ENCODE data around the gene LIX1. TPM values are rescaled to one million over a fixed set of nuclear protein-coding genes. Genes with fewer than 3 reads are reported as not detected.
A peak's percentile ranks its signal among the peaks of the same experiment; 100 is the strongest.
"Not testable (repeated sequence)": the region's sequence is repeated elsewhere in the genome, so short reads cannot be mapped to it uniquely, and the experiment has no call there.

Gene LIX1
- total RNA-seq, 3 donors from 2014 or later (not counting 1 experiment from before 2014, with no cell fraction given), result not detected

DNA sequence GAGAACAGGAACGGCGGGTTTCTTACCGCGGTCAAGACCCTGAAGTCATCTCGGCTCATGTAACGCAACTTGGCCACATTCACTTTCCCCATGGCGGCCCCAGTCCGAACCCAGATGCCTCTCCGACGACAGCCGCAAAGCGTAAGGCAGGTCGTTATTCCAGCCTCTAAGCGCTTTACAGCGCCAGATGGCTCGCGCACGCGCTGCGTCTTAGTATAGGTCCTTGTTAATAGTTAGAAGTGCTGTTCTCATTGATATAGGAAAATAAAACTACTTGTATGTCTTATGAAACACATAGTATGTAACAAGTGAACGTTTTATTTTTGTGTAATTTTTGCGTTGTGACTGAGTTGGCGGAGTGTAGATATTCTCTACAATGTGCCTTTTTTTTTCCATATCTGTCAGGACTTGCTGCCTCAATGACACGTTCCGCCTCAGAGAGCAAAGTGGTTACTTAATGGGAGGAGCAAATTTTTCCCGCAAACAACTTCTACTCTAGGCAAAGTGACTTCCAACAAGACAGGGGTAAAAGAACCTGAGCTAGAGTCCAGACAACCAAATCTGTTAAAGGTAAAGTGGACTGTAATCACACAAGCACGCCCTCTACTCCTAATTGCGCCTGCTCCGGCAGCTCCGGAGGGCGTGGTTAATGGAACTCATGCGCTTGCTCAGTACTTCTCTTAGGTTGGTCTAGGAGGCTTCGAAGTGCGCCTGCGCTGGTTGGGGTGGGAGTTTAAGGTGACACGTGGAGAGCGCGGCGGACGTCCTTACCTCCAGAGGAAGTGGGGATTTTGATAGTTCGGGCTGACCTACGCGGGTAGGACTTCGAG lies 40.9 kb upstream of the LIX1 start, which contains the start of gene RIOK2:
TSS of gene RIOK2 (minus strand) at position 148 of the 830 bp plus-strand sequence. CDS start at position 92, 56 bp downstream.
- ATAC-seq, result peak; percentile 91 to 97 (median 91)

DNA sequence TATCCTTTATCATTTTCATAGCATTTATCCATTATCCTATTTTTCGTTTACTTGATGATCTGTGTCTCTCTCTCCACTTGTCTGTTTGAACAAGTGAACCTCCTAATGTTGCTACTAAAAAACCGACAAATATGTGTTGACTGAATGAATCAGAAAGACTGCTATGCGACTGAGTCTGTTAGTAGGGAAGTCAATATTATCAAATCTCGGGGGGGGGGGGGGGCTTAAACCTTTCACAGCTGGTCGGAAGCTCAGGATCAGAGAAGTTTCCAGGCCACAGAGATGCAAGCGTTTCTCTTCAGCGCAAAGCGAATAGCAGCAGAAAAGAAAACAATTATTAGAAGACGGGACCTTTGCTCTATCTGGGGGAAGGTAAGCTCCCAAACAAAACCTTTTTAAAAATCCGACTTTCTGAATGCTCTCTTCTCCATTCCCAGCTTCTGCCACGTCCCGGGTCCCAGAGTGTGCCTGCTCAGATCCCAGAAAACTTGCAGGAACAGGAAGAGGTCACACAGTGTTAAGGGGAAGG lies 40.2 kb upstream of the LIX1 start:
- Histone ChIP-seq H3K9me3 (ENCODE audit: control insufficient read depth, insufficient read depth, low read length) (no peaks in the 10 kb centered on the region), H3K36me3 (ENCODE audit: control insufficient read depth, insufficient read depth, low read length) (peaks cover 15% of the 10 kb centered on the region), H3K27ac (ENCODE audit: low read length) (peak overlapping the region; percentile 91), H3K4me3 (ENCODE audit: low read length) (peak overlapping the region; percentile 57), H3K4me1 (ENCODE audit: control insufficient read depth, insufficient read depth, low read length) (peaks cover 10% of the 10 kb centered on the region), H3K27me3 (ENCODE audit: control insufficient read depth, insufficient read depth, low read length) (no peaks in the 10 kb centered on the region)
- Mint-ChIP-seq H3K4me3 (peak overlapping the region; percentile 95), H3K27ac (peak overlapping the region; percentile 98 to 99), H3K27me3 (ENCODE audit: low read depth in 2 of 2) (peaks cover 8 to 12% of the 10 kb centered on the region in 2 donors), H3K9me3 (no peaks in the 10 kb centered on the region), H3K36me3 (peaks cover 10% of the 10 kb centered on the region), H3K4me1 (peaks cover 34 to 38% of the 10 kb centered on the region in 2 donors)
- WGBS (ENCODE audit: insufficient coverage), result 0% methylated on average over 12 of the region's 12 CpGs
- TF ChIP-seq, protein P1, sequence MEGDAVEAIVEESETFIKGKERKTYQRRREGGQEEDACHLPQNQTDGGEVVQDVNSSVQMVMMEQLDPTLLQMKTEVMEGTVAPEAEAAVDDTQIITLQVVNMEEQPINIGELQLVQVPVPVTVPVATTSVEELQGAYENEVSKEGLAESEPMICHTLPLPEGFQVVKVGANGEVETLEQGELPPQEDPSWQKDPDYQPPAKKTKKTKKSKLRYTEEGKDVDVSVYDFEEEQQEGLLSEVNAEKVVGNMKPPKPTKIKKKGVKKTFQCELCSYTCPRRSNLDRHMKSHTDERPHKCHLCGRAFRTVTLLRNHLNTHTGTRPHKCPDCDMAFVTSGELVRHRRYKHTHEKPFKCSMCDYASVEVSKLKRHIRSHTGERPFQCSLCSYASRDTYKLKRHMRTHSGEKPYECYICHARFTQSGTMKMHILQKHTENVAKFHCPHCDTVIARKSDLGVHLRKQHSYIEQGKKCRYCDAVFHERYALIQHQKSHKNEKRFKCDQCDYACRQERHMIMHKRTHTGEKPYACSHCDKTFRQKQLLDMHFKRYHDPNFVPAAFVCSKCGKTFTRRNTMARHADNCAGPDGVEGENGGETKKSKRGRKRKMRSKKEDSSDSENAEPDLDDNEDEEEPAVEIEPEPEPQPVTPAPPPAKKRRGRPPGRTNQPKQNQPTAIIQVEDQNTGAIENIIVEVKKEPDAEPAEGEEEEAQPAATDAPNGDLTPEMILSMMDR (IDR thresholded peaks at IDR 0.05), result no peak
- ATAC-seq (no peak), DNase-seq (no peak)
- intact Hi-C loops (cut with micrococcal nuclease), result loop anchor here (1.0 to 10.0 kb wide), 3 partner anchors 247 to 1590 kb away; partner anchors contain the start of genes GPR150 and RGMB

More for the DNA sequence above, 40.9 kb upstream of the LIX1 start, which contains the start of gene RIOK2:
- H3K4me3 ChIP-seq (ENCODE audit: low read length), result peak within 1 kb of the TSS; percentile 57
- peak within 1 kb of the TSS; percentile 98 to 99 for H3K27ac Mint-ChIP-seq
- 0% methylated on average over 41 of the region's 44 CpGs for WGBS (ENCODE audit: insufficient coverage)
- H3K27me3 Mint-ChIP-seq (ENCODE audit: low read depth in 2 of 2), result peaks cover 12 to 14% of the 10 kb centered on the region in 2 donors
- peaks cover 33 to 37% of the 10 kb centered on the region in 2 donors for H3K4me1 Mint-ChIP-seq
- H3K36me3 ChIP-seq (ENCODE audit: control insufficient read depth, insufficient read depth, low read length), result peaks cover 8% of the 10 kb centered on the region
- H3K9me3 Mint-ChIP-seq, result no peaks in the 10 kb centered on the region
- H3K27ac ChIP-seq (ENCODE audit: low read length), result peak within 1 kb of the TSS; percentile 91
- H3K4me3 Mint-ChIP-seq, result peak within 1 kb of the TSS; percentile 95
- DNase-seq, result peak; percentile 81 to 96
- peaks cover 10% of the 10 kb centered on the region for H3K4me1 ChIP-seq (ENCODE audit: control insufficient read depth, insufficient read depth, low read length)
- no peaks in the 10 kb centered on the region for H3K9me3 ChIP-seq (ENCODE audit: control insufficient read depth, insufficient read depth, low read length)
- no peaks in the 10 kb centered on the region for H3K27me3 ChIP-seq (ENCODE audit: control insufficient read depth, insufficient read depth, low read length)
- intact Hi-C loops (cut with micrococcal nuclease), result loop anchor here (1.0 to 10.0 kb wide), 3 partner anchors 248 to 1589 kb away; partner anchors contain the start of genes GPR150 and RGMB
- TF ChIP-seq, protein P1 (IDR thresholded peaks at IDR 0.05), result no peak
- peaks cover 9% of the 10 kb centered on the region for H3K36me3 Mint-ChIP-seq

DNA sequence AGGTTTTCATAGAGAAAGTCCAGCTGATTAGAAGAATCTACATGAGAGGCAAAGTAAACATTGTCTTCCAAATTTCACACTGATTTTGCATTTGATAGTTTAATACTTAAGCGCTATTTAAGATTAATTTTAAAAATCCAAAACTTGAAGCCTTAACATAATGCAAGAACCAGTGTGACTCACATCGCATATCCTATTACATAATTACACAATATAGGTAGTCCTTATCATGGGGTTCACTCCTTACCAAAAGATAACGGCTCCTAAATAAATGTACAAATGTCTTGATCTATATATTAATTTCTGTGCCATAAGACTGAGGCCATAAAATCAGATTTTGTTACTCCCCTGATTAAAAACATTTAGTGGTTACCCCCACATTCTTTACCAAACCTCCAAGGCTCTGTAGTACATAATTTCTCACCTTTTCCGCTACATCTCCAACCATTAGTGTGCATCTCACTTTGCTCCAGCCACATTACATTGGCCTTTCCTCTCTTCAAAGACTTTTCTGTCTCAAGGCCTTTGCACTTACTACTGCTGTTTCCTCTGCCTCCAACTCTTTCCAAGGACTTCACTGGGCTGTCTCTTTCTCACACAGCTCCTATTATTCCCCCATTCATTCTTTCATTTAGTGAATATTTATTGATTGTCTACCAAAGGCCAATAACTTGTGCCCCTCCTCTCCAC lies 39.6 kb upstream of the LIX1 start:
- no peak overlapping the region for H3K27ac ChIP-seq (ENCODE audit: low read length)
- H3K27ac Mint-ChIP-seq, result peak overlapping the region; percentile 98 to 99
- 90% methylated on average over 3 of the region's 4 CpGs for WGBS (ENCODE audit: insufficient coverage)

DNA sequence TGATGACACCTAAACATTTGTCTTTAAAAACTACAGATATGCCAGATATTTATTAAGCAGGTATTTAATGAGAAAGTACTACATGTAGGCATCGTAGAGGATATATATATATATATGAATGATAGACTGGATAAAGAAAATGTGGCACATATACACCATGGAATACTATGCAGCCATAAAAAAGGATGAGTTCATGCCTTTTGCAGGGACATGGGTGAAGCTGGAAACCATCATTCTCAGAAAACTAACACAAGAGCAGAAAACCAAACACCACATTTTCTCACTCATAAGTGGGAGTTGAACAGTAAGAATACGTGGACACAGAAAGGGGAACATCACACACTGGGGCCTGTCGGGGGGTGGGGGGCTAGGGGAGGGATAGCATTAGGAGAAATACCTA lies 37.0 kb upstream of the LIX1 start:
- H3K36me3 ChIP-seq (ENCODE audit: control insufficient read depth, insufficient read depth, low read length), result peaks cover 46% of the 10 kb centered on the region
- DNase-seq; H3K9me3 ChIP-seq (ENCODE audit: control insufficient read depth, insufficient read depth, low read length); H3K27me3 ChIP-seq (ENCODE audit: control insufficient read depth, insufficient read depth, low read length); H3K4me3 ChIP-seq (ENCODE audit: low read length); H3K9me3 Mint-ChIP-seq; H3K27ac ChIP-seq (ENCODE audit: low read length); H3K27me3 Mint-ChIP-seq (ENCODE audit: low read depth in 2 of 2); H3K27ac Mint-ChIP-seq; H3K4me3 Mint-ChIP-seq; intact Hi-C loops (cut with micrococcal nuclease); ATAC-seq: not testable (repeated sequence)
- H3K36me3 Mint-ChIP-seq, result peaks cover 16% of the 10 kb centered on the region
- H3K4me1 Mint-ChIP-seq, result peaks cover 34 to 38% of the 10 kb centered on the region in 2 donors
- H3K4me1 ChIP-seq (ENCODE audit: control insufficient read depth, insufficient read depth, low read length), result peaks cover 10% of the 10 kb centered on the region
- no CpG with 5 or more reads among the region's 3 CpGs for WGBS (ENCODE audit: insufficient coverage)

More for the DNA sequence above, 39.6 kb upstream of the LIX1 start:
- peaks cover 34 to 38% of the 10 kb centered on the region in 2 donors for H3K4me1 Mint-ChIP-seq
- Histone ChIP-seq H3K36me3 (ENCODE audit: control insufficient read depth, insufficient read depth, low read length) (peaks cover 22% of the 10 kb centered on the region), H3K4me1 (ENCODE audit: control insufficient read depth, insufficient read depth, low read length) (peaks cover 10% of the 10 kb centered on the region), H3K9me3 (ENCODE audit: control insufficient read depth, insufficient read depth, low read length) (no peaks in the 10 kb centered on the region), H3K4me3 (ENCODE audit: low read length) (peak overlapping the region; percentile 57), H3K27me3 (ENCODE audit: control insufficient read depth, insufficient read depth, low read length) (no peaks in the 10 kb centered on the region)
- intact Hi-C loops (cut with micrococcal nuclease), result loop anchor here (5.0 to 10.0 kb wide), 2 partner anchors 1557 to 1590 kb away; partner anchors contain the start of genes GPR150 and RGMB
- H3K27me3 Mint-ChIP-seq (ENCODE audit: low read depth in 2 of 2), result peaks cover 7 to 8% of the 10 kb centered on the region in 2 donors
- peaks cover 10% of the 10 kb centered on the region for H3K36me3 Mint-ChIP-seq
- DNase-seq (no peak), ATAC-seq (no peak)
- H3K4me3 Mint-ChIP-seq, result peak overlapping the region; percentile 95
- no peaks in the 10 kb centered on the region for H3K9me3 Mint-ChIP-seq
- TF ChIP-seq, protein P1 (IDR thresholded peaks at IDR 0.05), result no peak
